Measurements from ENCODE around the gene PRR5L.
"Not testable (repeated sequence)": the region's sequence is repeated elsewhere in the genome, so short reads cannot be mapped to it uniquely, and the experiment has no call there.

PRR5L gene

DNA sequence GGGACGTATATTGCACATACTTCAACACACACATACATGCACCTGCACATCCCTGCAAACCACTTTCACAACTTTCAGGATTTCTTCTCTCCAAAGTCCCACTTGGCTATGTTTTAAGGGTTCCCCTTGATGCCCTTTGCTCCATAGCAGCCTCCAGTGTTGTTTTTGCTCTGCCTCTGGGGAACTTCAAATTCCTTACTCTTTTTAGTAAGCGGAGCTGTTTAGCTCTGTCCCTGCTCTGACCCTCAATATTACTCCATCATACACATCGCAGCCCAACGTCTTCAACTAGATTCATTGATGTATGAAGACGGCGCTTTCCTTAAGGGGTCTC is 18.3 kb downstream of the PRR5L start:
- peak overlapping the region; percentile 15 for H3K14ac ChIP-seq (ENCODE audit: low read length)
- no peak overlapping the region for H3K4me2 ChIP-seq (ENCODE audit: low read length)
- no peaks in the 10 kb centered on the region for H3K27me3 ChIP-seq (ENCODE audit: insufficient read depth, low read length)
- H2BK5ac ChIP-seq (ENCODE audit: low read depth, low read length, poor library complexity): peak overlapping the region; percentile 4
- H4K12ac ChIP-seq (ENCODE audit: low read depth, low read length): no peak overlapping the region
- peak overlapping the region; percentile 70 for H4K91ac ChIP-seq (ENCODE audit: low read depth, low read length)
- no peak overlapping the region for H4K8ac ChIP-seq (ENCODE audit: low read depth, low read length)
- H3K9ac ChIP-seq (ENCODE audit: low read length): no peak overlapping the region
- H3K79me2 ChIP-seq (ENCODE audit: control insufficient read depth, insufficient read depth, low read length, poor library complexity): no peaks in the 10 kb centered on the region
- no peak overlapping the region for H3K18ac ChIP-seq (ENCODE audit: low read length)
- no peak overlapping the region for H3K4ac ChIP-seq (ENCODE audit: low read depth, low read length)
- H3K36me3 ChIP-seq (ENCODE audit: control insufficient read depth in 1 of 2, insufficient read depth in 2 of 2, low read length in 2 of 2): no peaks in the 10 kb centered on the region
- H2AFZ ChIP-seq (ENCODE audit: insufficient read depth, low read length, poor library complexity): no peak overlapping the region
- H2AK5ac ChIP-seq (ENCODE audit: low read length): peak overlapping the region; percentile 50
- peaks cover 22 to 29% of the 10 kb centered on the region in 2 experiments for H3K4me1 ChIP-seq (ENCODE audit: control insufficient read depth in 1 of 2, insufficient read depth in 2 of 2, low read length in 2 of 2)
- no peaks in the 10 kb centered on the region for H3K9me3 ChIP-seq (ENCODE audit: insufficient read depth, low read depth, low read length)
- no peak overlapping the region for H3K23ac ChIP-seq (ENCODE audit: low read length)
- H3K27ac ChIP-seq (ENCODE audit: low read depth, low read length): no peak overlapping the region
- no peak overlapping the region for H3K4me3 ChIP-seq (ENCODE audit: low read depth, low read length)
- no peak for DNase-seq
- peak overlapping the region; percentile 52 for H2BK12ac ChIP-seq (ENCODE audit: low read length)
- no peak overlapping the region for H2BK120ac ChIP-seq (ENCODE audit: insufficient read depth, low read length, poor library complexity)
- no CpG with 5 or more reads among the region's 6 CpGs for WGBS (ENCODE audit: extremely low coverage, insufficient coverage, insufficient read length)
- H3K79me1 ChIP-seq (ENCODE audit: low read length): peaks cover 17% of the 10 kb centered on the region

DNA sequence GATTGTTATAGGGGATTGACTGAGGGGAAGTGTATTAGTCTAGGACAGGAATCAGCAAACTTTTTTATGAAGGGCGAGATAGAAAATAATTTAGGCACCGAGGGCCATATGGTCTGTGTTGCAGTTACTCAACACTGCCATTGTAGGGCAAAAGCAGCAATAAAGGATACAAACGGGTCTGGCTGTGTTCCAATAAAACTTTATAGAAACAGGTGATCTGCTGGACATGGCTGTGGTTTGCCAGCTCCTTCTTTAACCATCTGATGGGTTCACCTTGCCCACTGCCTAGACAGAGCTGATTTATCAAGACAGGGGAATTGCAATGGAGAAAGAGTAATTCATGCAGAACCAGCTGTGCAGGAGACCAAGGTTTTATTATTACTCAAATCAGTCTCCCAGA is 20.0 kb downstream of the PRR5L start:
- Histone ChIP-seq H3K36me3 (ENCODE audit: control insufficient read depth in 1 of 2, insufficient read depth in 2 of 2, low read length in 2 of 2) (no peaks in the 10 kb centered on the region), H3K4ac (ENCODE audit: low read depth, low read length) (peak overlapping the region; percentile 52), H2BK5ac (ENCODE audit: low read depth, low read length, poor library complexity) (peak overlapping the region; percentile 15), H3K79me1 (ENCODE audit: low read length) (peaks cover 18% of the 10 kb centered on the region), H4K8ac (ENCODE audit: low read depth, low read length) (peak overlapping the region; percentile 0), H3K9ac (ENCODE audit: low read length) (no peak overlapping the region), H4K12ac (ENCODE audit: low read depth, low read length) (no peak overlapping the region), H2AFZ (ENCODE audit: insufficient read depth, low read length, poor library complexity) (no peak overlapping the region), H3K27ac (ENCODE audit: low read depth, low read length) (peak overlapping the region; percentile 82), H3K4me1 (ENCODE audit: control insufficient read depth in 1 of 2, insufficient read depth in 2 of 2, low read length in 2 of 2) (peaks cover 22 to 29% of the 10 kb centered on the region in 2 experiments), H3K14ac (ENCODE audit: low read length) (peak overlapping the region; percentile 3), H2BK120ac (ENCODE audit: insufficient read depth, low read length, poor library complexity) (peak overlapping the region; percentile 28), H3K27me3 (ENCODE audit: insufficient read depth, low read length) (no peaks in the 10 kb centered on the region), H3K9me3 (ENCODE audit: insufficient read depth, low read depth, low read length) (no peaks in the 10 kb centered on the region), H3K23ac (ENCODE audit: low read length) (no peak overlapping the region), H2BK12ac (ENCODE audit: low read length) (peak overlapping the region; percentile 7), H4K91ac (ENCODE audit: low read depth, low read length) (peak overlapping the region; percentile 33), H3K4me3 (ENCODE audit: low read depth, low read length) (no peak overlapping the region), H3K18ac (ENCODE audit: low read length) (peak overlapping the region; percentile 39), H3K4me2 (ENCODE audit: low read length) (peak overlapping the region; percentile 23), H3K79me2 (ENCODE audit: control insufficient read depth, insufficient read depth, low read length, poor library complexity) (no peaks in the 10 kb centered on the region), H2AK5ac (ENCODE audit: low read length) (peak overlapping the region; percentile 5)
- no peak for DNase-seq
- WGBS (ENCODE audit: extremely low coverage, insufficient coverage, insufficient read length): no CpG with 5 or more reads among the region's 3 CpGs

GRCh38 chr11:36317992-36318391 is 21.9 kb downstream of the PRR5L start:
- H3K4me3 ChIP-seq (ENCODE audit: low read depth, low read length): no peak overlapping the region
- no peak overlapping the region for H3K9ac ChIP-seq (ENCODE audit: low read length)
- H2BK12ac ChIP-seq (ENCODE audit: low read length): no peak overlapping the region
- no peak overlapping the region for H3K18ac ChIP-seq (ENCODE audit: low read length)
- H3K79me2 ChIP-seq (ENCODE audit: control insufficient read depth, insufficient read depth, low read length, poor library complexity): no peaks in the 10 kb centered on the region
- peaks cover 14% of the 10 kb centered on the region for H3K79me1 ChIP-seq (ENCODE audit: low read length)
- no peak overlapping the region for H3K23ac ChIP-seq (ENCODE audit: low read length)
- H3K27me3 ChIP-seq (ENCODE audit: insufficient read depth, low read length): no peaks in the 10 kb centered on the region
- H2BK5ac ChIP-seq (ENCODE audit: low read depth, low read length, poor library complexity): no peak overlapping the region
- H4K91ac ChIP-seq (ENCODE audit: low read depth, low read length): no peak overlapping the region
- H4K8ac ChIP-seq (ENCODE audit: low read depth, low read length): no peak overlapping the region
- H3K27ac ChIP-seq (ENCODE audit: low read depth, low read length): no peak overlapping the region
- H3K4me2 ChIP-seq (ENCODE audit: low read length): no peak overlapping the region
- WGBS (ENCODE audit: extremely low coverage, insufficient coverage, insufficient read length): no CpG with 5 or more reads among the region's 2 CpGs
- no peak overlapping the region for H3K14ac ChIP-seq (ENCODE audit: low read length)
- H2AFZ ChIP-seq (ENCODE audit: insufficient read depth, low read length, poor library complexity): no peak overlapping the region
- no peak for DNase-seq
- no peaks in the 10 kb centered on the region for H3K9me3 ChIP-seq (ENCODE audit: insufficient read depth, low read depth, low read length)
- no peaks in the 10 kb centered on the region for H3K36me3 ChIP-seq (ENCODE audit: control insufficient read depth in 1 of 2, insufficient read depth in 2 of 2, low read length in 2 of 2)
- H4K12ac ChIP-seq (ENCODE audit: low read depth, low read length): no peak overlapping the region
- no peak overlapping the region for H2AK5ac ChIP-seq (ENCODE audit: low read length)
- no peak overlapping the region for H3K4ac ChIP-seq (ENCODE audit: low read depth, low read length)
- peaks cover 21 to 22% of the 10 kb centered on the region in 2 experiments for H3K4me1 ChIP-seq (ENCODE audit: control insufficient read depth in 1 of 2, insufficient read depth in 2 of 2, low read length in 2 of 2)
- H2BK120ac ChIP-seq (ENCODE audit: insufficient read depth, low read length, poor library complexity): no peak overlapping the region

GRCh38 chr11:36324956-36325355 is 28.9 kb downstream of the PRR5L start:
- H3K4ac ChIP-seq (ENCODE audit: low read depth, low read length); H4K12ac ChIP-seq (ENCODE audit: low read depth, low read length); H2BK120ac ChIP-seq (ENCODE audit: insufficient read depth, low read length, poor library complexity); H3K14ac ChIP-seq (ENCODE audit: low read length); H3K9ac ChIP-seq (ENCODE audit: low read length); H3K36me3 ChIP-seq (ENCODE audit: control insufficient read depth in 1 of 2, insufficient read depth in 2 of 2, low read length in 2 of 2); H2AK5ac ChIP-seq (ENCODE audit: low read length); H3K23ac ChIP-seq (ENCODE audit: low read length); H3K79me1 ChIP-seq (ENCODE audit: low read length); H2AFZ ChIP-seq (ENCODE audit: insufficient read depth, low read length, poor library complexity); H2BK5ac ChIP-seq (ENCODE audit: low read depth, low read length, poor library complexity); H3K9me3 ChIP-seq (ENCODE audit: insufficient read depth, low read depth, low read length); H4K8ac ChIP-seq (ENCODE audit: low read depth, low read length); H3K4me3 ChIP-seq (ENCODE audit: low read depth, low read length); H3K27ac ChIP-seq (ENCODE audit: low read depth, low read length); H3K27me3 ChIP-seq (ENCODE audit: insufficient read depth, low read length); DNase-seq; H3K4me2 ChIP-seq (ENCODE audit: low read length); H3K4me1 ChIP-seq (ENCODE audit: control insufficient read depth in 1 of 2, insufficient read depth in 2 of 2, low read length in 2 of 2); H3K18ac ChIP-seq (ENCODE audit: low read length); H3K79me2 ChIP-seq (ENCODE audit: control insufficient read depth, insufficient read depth, low read length, poor library complexity): not testable (repeated sequence)
- peak overlapping the region; percentile 24 for H4K91ac ChIP-seq (ENCODE audit: low read depth, low read length)
- no CpG with 5 or more reads among the region's 15 CpGs for whole genome bisulfite sequencing (ENCODE audit: extremely low coverage, insufficient coverage, insufficient read length)
- peak overlapping the region; percentile 87 for H2BK12ac ChIP-seq (ENCODE audit: low read length)

Measured in trophoblast cell (in vitro differentiated cells and primary cell).